AG04450 (cell line): ENCODE measurements around the gene JOSD1. TPM values are rescaled to one million over a fixed set of nuclear protein-coding genes. Genes with fewer than 3 reads are reported as not detected.

Experiments used
- CTCF ChIA-PET: fragments of 300-600, 350-600 bp; formaldehyde crosslinking; extraction: SDS; loops from one replicate; lab custom pipeline; 2022; ENCODE audit warnings: antibody characterized with exemption, inconsistent platforms; lab: Charles Lee
- POLR2A ChIA-PET: fragments of 350-600 bp; formaldehyde crosslinking; extraction: SDS; loops from one replicate; lab custom pipeline; 2021; ENCODE audit warnings: antibody characterized with exemption, inconsistent platforms; lab: Yijun Ruan, JAX
- DNase-seq: peaks from one replicate; pipeline ENCODE4 v3.0.0-alpha.2; 2011; ENCODE audit warnings: low read depth, low spot score
- H3K27ac ChIP-seq: one replicate; pipeline ENCODE4 v1.5.1; 2012; ENCODE audit warnings: low read depth, low read length, control low read depth
- H3K27me3 ChIP-seq: one replicate; pipeline ENCODE4 v1.6.0; 2012; ENCODE audit warnings: low read length; ENCODE audit not compliant: control insufficient read depth, insufficient read depth
- H3K4me3 ChIP-seq: 2 replicates; pipeline ENCODE4 v1.5.1; 2011; ENCODE audit warnings: mild to moderate bottlenecking, low read depth, low read length, control low read depth
- H3K9me3 ChIP-seq: 2 replicates; pipeline ENCODE4 v1.5.1; 2012; ENCODE audit warnings: low read length; ENCODE audit not compliant: control insufficient read depth, insufficient read depth
- CTCF ChIP-seq: IDR thresholded peaks from 2 replicates; pipeline ENCODE4 v1.5.1; 2011; ENCODE audit warnings: low read depth, low read length, control low read depth, inconsistent platforms
- polyA plus RNA-seq: library from polyadenylated mRNA; depleted of rRNA; stranded (reverse); fragments of >200 nt; gene quantifications from 2 replicates; pipeline ENCODE4 v1.2.3, GENCODE V29; 2011

Gene JOSD1
- polyA plus RNA-seq, 1 experiment, result 29.6 TPM

GRCh38 chr22:38698407-38699094 lies 2.2 kb downstream of the JOSD1 start:
- no peak for DNase-seq
- Histone ChIP-seq H3K27me3 (no peaks in the 10 kb centered on the region), H3K27ac (no peak overlapping the region), H3K4me3 (peak overlapping the region; percentile 85), H3K9me3 (no peaks in the 10 kb centered on the region)
- ChIA-PET CTCF (interaction anchor here (0.6 to 3.9 kb wide), 4 partner anchors 17 to 646 kb away, joined by 3 to 22 read pairs (median 4); partner anchors contain the start of gene TOMM22), POLR2A (no interaction called here)
- TF ChIP-seq CTCF, result no peak

- POLR2A ChIA-PET, result interaction anchor here (1.0 to 1.8 kb wide), 3 partner anchors 9 to 16 kb away, joined by 3 to 11 read pairs (median 3); partner anchors contain the start of genes GTPBP1 and TOMM22
- DNase-seq, result no peak
Measured at GRCh38 chr22:38697425-38698089, 3.2 kb downstream of the JOSD1 start.

GRCh38 chr22:38696606-38697424 lies 3.9 kb downstream of the JOSD1 start:
- no peaks in the 10 kb centered on the region for H3K9me3 ChIP-seq
- H3K27me3 ChIP-seq, result no peaks in the 10 kb centered on the region
- TF ChIP-seq CTCF, result no peak
- ChIA-PET POLR2A (interaction anchor here (1.0 to 1.8 kb wide), 3 partner anchors 9 to 15 kb away, joined by 3 to 11 read pairs (median 3); partner anchors contain the start of genes GTPBP1 and TOMM22), CTCF (interaction anchor here (3.9 kb wide), 1 partner anchor 15 kb away, joined by 22 read pairs; the partner anchor contains the start of gene TOMM22)
- peak overlapping the region; percentile 68 for H3K27ac ChIP-seq
- peak overlapping the region; percentile 7; the same call in 1 of the 2 replicates for H3K4me3 ChIP-seq
- no peak for DNase-seq

More at GRCh38 chr22:38697425-38698089, 3.2 kb downstream of the JOSD1 start:
- TF ChIP-seq CTCF, result no peak
- CTCF ChIA-PET, result interaction anchor here (1.5 to 3.9 kb wide), 2 partner anchors 16 to 645 kb away, joined by 4 to 22 read pairs; partner anchors contain the start of gene TOMM22
- no peaks in the 10 kb centered on the region for H3K9me3 ChIP-seq
- no peak overlapping the region for H3K4me3 ChIP-seq
- H3K27ac ChIP-seq, result peak overlapping the region; percentile 2
- H3K27me3 ChIP-seq, result no peaks in the 10 kb centered on the region

- POLR2A ChIA-PET, result interaction anchor here (0.7 kb wide), 1 partner anchor 11 kb away, joined by 3 read pairs; the partner anchor contains the start of gene GTPBP1
- TF ChIP-seq CTCF, result no peak
- Histone ChIP-seq H3K9me3 (no peaks in the 10 kb centered on the region), H3K27me3 (no peaks in the 10 kb centered on the region), H3K27ac (no peak overlapping the region), H3K4me3 (no peak overlapping the region)
- CTCF ChIA-PET, result interaction anchor here (0.9 to 1.3 kb wide), 2 partner anchors 13 to 74 kb away, joined by 3 to 5 read pairs; partner anchors contain the start of gene TOMM22
- no peak for DNase-seq
Measured at GRCh38 chr22:38694940-38695339, 5.8 kb downstream of the JOSD1 start.
